ENCODE data around the gene HOOK1. TPM values are rescaled to one million over a fixed set of nuclear protein-coding genes. Genes with fewer than 3 reads are reported as not detected.

HOOK1 gene
- total and polyA plus RNA-seq, 7 donors = under 0.01 to 31.4 (median 7.5) TPM; not detected in 1

- H3K4me3 ChIP-seq = no peak overlapping the region
- no peak for DNase-seq
- 79 to 90% methylated on average over 7 of the region's 7 CpGs for WGBS, 2 donors
Observed at GRCh38 chr1:59776960-59777852, 37.5 kb upstream of the HOOK1 start.

GRCh38 chr1:59779949-59780348 is 34.8 kb upstream of the HOOK1 start:
- Histone ChIP-seq H3K4me1 (peaks cover 0 to 3% (median 0%) of the 10 kb centered on the region in 4 donors), H3K27me3 (no peaks in the 10 kb centered on the region), H3K36me3 (no peaks in the 10 kb centered on the region), H3K27ac (no peak overlapping the region), H3K4me3 (no peak overlapping the region), H3K9me3 (no peaks in the 10 kb centered on the region)
- intact Hi-C loops (cut with DNase I) = no loop called here
- WGBS, 2 donors = 64 to 82% methylated on average over 2 of the region's 2 CpGs
- TF ChIP-seq CTCF (IDR thresholded peaks at IDR 0.05) (no peak), EP300 (IDR thresholded peaks at IDR 0.05) (no peak)
- DNase-seq = no peak

More at GRCh38 chr1:59776960-59777852, 37.5 kb upstream of the HOOK1 start:
- no peaks in the 10 kb centered on the region for H3K9me3 ChIP-seq
- intact Hi-C loops (cut with DNase I) = no loop called here
- H3K27ac ChIP-seq = no peak overlapping the region
- H3K36me3 ChIP-seq = no peaks in the 10 kb centered on the region
- H3K4me1 ChIP-seq = peaks cover 0 to 3% (median 0%) of the 10 kb centered on the region in 4 donors
- H3K27me3 ChIP-seq = no peaks in the 10 kb centered on the region
- TF ChIP-seq CTCF (IDR thresholded peaks at IDR 0.05) = no peak
- TF ChIP-seq POLR2A (IDR thresholded peaks at IDR 0.05) = no peak
- TF ChIP-seq POLR2AphosphoS5 (IDR thresholded peaks at IDR 0.05) = no peak
- TF ChIP-seq EP300 (IDR thresholded peaks at IDR 0.05) = no peak

- intact Hi-C loops (cut with DNase I) = no loop called here
- no peak for DNase-seq
- H3K27ac ChIP-seq = no peak overlapping the region
- TF ChIP-seq EP300 (IDR thresholded peaks at IDR 0.05) (no peak), POLR2A (IDR thresholded peaks at IDR 0.05) (no peak), POLR2AphosphoS5 (IDR thresholded peaks at IDR 0.05) (no peak), CTCF (IDR thresholded peaks at IDR 0.05) (no peak)
- no peaks in the 10 kb centered on the region for H3K4me1 ChIP-seq
- no peaks in the 10 kb centered on the region for H3K9me3 ChIP-seq
- no peaks in the 10 kb centered on the region for H3K36me3 ChIP-seq
- H3K4me3 ChIP-seq = no peak overlapping the region
- H3K27me3 ChIP-seq = no peaks in the 10 kb centered on the region
Observed at GRCh38 chr1:59788825-59789224, 25.9 kb upstream of the HOOK1 start.

- H3K27ac ChIP-seq = no peak overlapping the region
- H3K4me1 ChIP-seq = no peaks in the 10 kb centered on the region
- no peaks in the 10 kb centered on the region for H3K27me3 ChIP-seq
- H3K4me3 ChIP-seq = no peak overlapping the region
- no peak for DNase-seq
- intact Hi-C loops (cut with DNase I) = no loop called here
- no peaks in the 10 kb centered on the region for H3K36me3 ChIP-seq
- TF ChIP-seq EP300 (IDR thresholded peaks at IDR 0.05) (no peak), CTCF (IDR thresholded peaks at IDR 0.05) (no peak), POLR2A (IDR thresholded peaks at IDR 0.05) (no peak), POLR2AphosphoS5 (IDR thresholded peaks at IDR 0.05) (no peak)
- H3K9me3 ChIP-seq = peaks cover 0 to 4% (median 0%) of the 10 kb centered on the region in 4 donors
Observed at GRCh38 chr1:59798600-59798999, 16.1 kb upstream of the HOOK1 start.
